ENCODE measurements around the gene CAVIN2.

The CAVIN2 gene, protein sequence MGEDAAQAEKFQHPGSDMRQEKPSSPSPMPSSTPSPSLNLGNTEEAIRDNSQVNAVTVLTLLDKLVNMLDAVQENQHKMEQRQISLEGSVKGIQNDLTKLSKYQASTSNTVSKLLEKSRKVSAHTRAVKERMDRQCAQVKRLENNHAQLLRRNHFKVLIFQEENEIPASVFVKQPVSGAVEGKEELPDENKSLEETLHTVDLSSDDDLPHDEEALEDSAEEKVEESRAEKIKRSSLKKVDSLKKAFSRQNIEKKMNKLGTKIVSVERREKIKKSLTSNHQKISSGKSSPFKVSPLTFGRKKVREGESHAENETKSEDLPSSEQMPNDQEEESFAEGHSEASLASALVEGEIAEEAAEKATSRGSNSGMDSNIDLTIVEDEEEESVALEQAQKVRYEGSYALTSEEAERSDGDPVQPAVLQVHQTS

DNA sequence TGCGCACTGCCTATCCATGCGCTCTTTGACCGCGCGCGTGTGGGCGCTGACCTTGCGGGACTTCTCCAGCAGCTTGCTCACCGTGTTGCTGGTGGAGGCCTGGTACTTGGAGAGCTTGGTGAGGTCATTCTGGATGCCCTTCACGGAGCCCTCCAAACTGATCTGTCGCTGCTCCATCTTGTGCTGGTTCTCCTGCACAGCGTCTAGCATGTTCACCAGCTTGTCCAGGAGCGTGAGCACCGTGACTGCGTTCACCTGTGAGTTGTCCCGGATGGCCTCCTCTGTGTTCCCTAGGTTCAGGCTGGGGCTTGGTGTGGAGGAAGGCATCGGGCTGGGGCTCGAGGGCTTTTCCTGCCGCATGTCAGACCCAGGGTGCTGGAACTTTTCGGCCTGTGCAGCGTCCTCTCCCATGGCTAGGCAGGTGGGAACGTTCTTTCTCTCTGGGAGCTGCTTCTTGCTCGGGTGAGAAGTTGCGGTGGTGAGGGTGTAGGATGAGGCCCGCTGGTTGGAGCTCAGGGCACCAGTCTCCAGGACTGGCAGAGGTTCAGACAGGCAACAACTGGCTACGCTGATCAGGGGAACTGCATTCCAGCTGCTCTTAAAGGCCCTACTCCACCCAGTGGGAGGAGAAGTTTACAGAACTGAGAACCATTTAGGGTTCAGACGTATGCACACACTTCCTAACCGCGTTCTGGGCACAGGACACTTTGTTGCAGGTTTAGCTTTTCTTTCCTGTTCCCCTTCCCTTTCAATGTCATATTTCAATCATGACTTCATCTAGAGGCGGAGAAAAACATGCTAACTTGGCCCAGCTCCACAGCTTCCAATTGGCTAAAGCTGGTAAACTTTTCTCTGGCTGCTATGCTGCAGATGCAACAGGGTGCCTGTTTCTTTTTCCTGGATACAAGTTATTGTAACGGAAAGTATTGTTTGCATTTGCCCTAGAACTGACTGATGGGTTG is at the start of gene CAVIN2:
Gene CAVIN2, minus strand, starts transcription at position 574 of the 962 bp plus-strand sequence. Its CDS starts 163 bp downstream, at position 411.
- no peak within 1 kb of the TSS for H3K27ac ChIP-seq
- TF ChIP-seq, protein P1, sequence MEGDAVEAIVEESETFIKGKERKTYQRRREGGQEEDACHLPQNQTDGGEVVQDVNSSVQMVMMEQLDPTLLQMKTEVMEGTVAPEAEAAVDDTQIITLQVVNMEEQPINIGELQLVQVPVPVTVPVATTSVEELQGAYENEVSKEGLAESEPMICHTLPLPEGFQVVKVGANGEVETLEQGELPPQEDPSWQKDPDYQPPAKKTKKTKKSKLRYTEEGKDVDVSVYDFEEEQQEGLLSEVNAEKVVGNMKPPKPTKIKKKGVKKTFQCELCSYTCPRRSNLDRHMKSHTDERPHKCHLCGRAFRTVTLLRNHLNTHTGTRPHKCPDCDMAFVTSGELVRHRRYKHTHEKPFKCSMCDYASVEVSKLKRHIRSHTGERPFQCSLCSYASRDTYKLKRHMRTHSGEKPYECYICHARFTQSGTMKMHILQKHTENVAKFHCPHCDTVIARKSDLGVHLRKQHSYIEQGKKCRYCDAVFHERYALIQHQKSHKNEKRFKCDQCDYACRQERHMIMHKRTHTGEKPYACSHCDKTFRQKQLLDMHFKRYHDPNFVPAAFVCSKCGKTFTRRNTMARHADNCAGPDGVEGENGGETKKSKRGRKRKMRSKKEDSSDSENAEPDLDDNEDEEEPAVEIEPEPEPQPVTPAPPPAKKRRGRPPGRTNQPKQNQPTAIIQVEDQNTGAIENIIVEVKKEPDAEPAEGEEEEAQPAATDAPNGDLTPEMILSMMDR (conservative IDR thresholded peaks at IDR 0.05), result no peak

DNA sequence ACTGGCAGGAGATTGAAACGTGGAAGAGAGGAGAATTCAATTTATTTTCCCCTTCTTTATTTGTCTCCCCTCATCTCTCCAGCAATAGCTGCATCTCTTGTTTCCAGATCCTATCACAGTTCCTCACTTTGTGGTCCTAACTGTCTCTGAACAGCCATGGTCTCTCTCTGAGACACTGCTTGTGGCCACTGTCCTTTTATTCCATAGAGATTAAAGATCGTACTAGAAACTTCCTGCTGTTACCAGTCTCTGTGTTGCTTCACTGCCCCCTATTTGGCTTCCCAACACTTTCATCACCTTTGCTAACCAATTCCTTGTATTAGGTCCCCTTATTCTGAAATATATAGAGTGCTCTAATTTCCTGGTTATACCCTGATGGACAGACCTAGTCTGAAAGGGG is 48.9 kb upstream of the CAVIN2 start:
- no peak overlapping the region for H3K27ac ChIP-seq
- TF ChIP-seq, protein P1 (conservative IDR thresholded peaks at IDR 0.05), result no peak

DNA sequence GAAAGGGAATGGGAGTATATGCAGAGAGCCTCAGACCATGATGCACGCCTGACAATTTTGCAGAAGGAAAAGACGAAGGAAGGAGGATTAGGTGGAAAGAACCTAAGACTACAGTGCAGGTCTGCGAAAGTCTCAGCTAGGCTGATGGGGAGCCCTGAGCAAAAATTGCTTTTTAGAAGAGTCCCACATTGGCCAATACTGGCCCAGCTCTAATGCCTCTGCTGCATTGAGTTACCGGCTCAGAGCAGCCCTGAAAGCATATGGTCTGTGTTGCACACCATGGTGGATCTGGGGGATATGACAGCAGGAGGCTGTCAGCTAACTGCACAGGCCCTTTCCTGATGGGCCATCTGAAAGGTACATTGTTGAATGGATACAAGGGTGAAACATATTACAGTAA is 48.3 kb upstream of the CAVIN2 start:
- H3K27ac ChIP-seq, result no peak overlapping the region
- TF ChIP-seq, protein P1 (conservative IDR thresholded peaks at IDR 0.05), result no peak

DNA sequence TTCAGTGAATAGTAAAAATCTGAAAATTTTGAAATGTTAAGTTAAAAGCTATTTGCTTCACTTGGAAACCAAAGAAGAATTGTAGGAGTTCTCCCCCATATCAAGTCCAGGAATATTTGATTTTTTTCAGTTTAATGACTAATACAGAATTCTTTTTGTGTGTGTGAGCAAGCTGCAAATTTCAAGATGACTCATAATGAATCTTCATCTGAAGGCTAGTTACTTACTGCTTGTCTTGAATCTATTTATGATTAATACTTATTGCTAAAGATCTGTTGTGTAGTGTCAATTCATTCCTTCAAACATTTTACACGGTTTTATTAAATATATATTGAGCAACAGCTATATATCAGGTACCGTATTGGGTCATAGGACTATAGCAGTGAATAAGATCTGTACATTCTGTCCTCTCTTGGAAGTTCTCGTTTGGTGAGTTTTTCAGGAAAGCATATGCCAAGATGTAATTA is 47.8 kb upstream of the CAVIN2 start:
- no peak overlapping the region for H3K27ac ChIP-seq
- TF ChIP-seq, protein P1 (conservative IDR thresholded peaks at IDR 0.05), result no peak

DNA sequence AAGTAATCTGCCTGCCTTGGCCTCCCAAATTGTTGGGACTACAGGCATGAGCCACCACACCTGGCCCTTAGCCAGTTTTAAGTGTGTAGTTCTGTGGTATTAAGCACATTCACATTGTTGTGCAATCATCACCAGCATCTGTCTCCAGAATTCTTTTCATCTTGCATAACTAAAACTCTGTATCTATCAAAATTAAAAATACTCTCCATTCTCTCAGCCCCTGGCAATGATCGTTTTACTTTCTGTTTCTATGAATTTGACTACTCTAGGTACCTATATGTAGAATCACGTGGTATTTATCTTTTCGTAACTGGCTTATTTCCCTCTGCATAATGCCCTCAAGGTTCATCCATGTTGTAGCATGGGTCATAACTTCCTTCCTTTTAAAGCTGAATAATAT is 45.5 kb upstream of the CAVIN2 start:
- H3K27ac ChIP-seq, result no peak overlapping the region
- TF ChIP-seq, protein P1 (conservative IDR thresholded peaks at IDR 0.05), result no peak

DNA sequence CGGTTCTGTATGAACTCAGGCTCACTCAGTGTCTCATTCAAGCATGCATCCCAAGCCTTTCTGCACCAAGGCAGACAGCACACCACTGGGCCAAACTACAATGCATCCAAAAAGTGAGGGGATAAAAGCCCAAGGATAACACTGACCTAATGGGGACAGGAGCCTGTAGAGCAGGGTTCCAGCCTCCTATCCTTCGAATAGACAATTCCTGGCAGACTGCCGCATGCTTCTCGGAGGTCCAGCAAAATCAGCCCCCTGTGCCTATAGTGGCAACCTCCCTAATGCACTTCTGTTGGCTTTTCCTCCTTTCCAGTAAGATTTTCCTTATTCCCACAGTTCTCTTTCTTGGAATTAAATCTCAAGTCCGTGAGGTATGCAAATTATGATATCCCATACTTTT is 44.8 kb upstream of the CAVIN2 start:
- TF ChIP-seq, protein P1 (conservative IDR thresholded peaks at IDR 0.05), result no peak
- H3K27ac ChIP-seq, result no peak overlapping the region

DNA sequence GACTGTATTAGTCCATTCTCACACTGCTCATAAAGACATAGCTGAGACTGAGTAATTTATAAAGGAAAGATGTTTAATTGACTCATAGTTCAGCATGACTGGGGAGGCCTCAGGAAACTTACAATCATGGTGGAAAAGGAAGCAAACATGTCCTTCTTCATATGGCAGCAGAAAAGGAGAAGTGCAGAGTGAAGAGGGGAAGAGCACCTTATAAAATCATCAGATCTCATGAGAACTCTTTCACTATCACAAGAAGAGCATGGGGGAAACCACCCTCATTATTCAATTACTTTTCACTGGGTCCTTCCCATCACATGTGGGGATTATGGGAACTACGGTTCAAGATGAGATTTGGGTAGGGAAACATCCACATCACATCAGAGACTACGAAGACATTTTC is 43.0 kb upstream of the CAVIN2 start:
- TF ChIP-seq, protein P1 (conservative IDR thresholded peaks at IDR 0.05), result no peak
- no peak overlapping the region for H3K27ac ChIP-seq
